CD4-positive, alpha-beta T cell treated with Interleukin-15 for 1 hour (primary cell): ENCODE measurements around the gene TMEM203.
"Not testable (repeated sequence)": the region's sequence is repeated elsewhere in the genome, so short reads cannot be mapped to it uniquely, and the experiment has no call there.

ENCODE experiments used
- DNase-seq: peaks from one replicate; pipeline ENCODE4 v3.0.0-alpha.2; 2020

The TMEM203 gene

GRCh38 chr9:137205126-137206069, at the start of gene TMEM203, which contains the start of gene NDOR1:
TMEM203 (minus strand) TSS chr9:137205648; CDS start chr9:137205414, 234 bp downstream.
NDOR1 (plus strand) TSS chr9:137205700; CDS start chr9:137205778, 78 bp downstream.
- peak; percentile 89 for DNase-seq

GRCh38 chr9:137254624-137255447, 49.4 kb upstream of the TMEM203 start, which contains the start of gene NELFB:
NELFB (plus strand) TSS chr9:137255327.
- DNase-seq, result peak; percentile 92

GRCh38 chr9:137253717-137254623, 48.5 kb upstream of the TMEM203 start:
- no peak for DNase-seq

GRCh38 chr9:137252555-137253506, 47.4 kb upstream of the TMEM203 start:
- no peak for DNase-seq

- no peak for DNase-seq
Observed at GRCh38 chr9:137251490-137252268, 46.2 kb upstream of the TMEM203 start.

GRCh38 chr9:137251194-137251461, 45.7 kb upstream of the TMEM203 start, which contains the start of gene STPG3:
STPG3 (plus strand) TSS chr9:137251286; CDS start chr9:137251287, 1 bp downstream.
- DNase-seq, result no peak

GRCh38 chr9:137250329-137251193, 45.1 kb upstream of the TMEM203 start:
- DNase-seq, result no peak

- no peak for DNase-seq
Observed at GRCh38 chr9:137247916-137248175, 42.4 kb upstream of the TMEM203 start.

GRCh38 chr9:137247135-137247915, 41.9 kb upstream of the TMEM203 start:
- no peak for DNase-seq

GRCh38 chr9:137245450-137246421, 40.3 kb upstream of the TMEM203 start:
- no peak for DNase-seq

GRCh38 chr9:137244486-137245449, 39.3 kb upstream of the TMEM203 start:
- DNase-seq, result no peak

- no peak for DNase-seq
Observed at GRCh38 chr9:137243626-137244485, 38.4 kb upstream of the TMEM203 start.

- DNase-seq, result not testable (repeated sequence)
Observed at GRCh38 chr9:137243266-137243625, 37.8 kb upstream of the TMEM203 start.

GRCh38 chr9:137242269-137243203, 37.1 kb upstream of the TMEM203 start:
- DNase-seq, result no peak
